GM12875 (cell line): ENCODE data around the gene HDAC4.

Experiments
- H3K4me3 ChIP-seq: one replicate; pipeline ENCODE4 v1.5.1; 2011; ENCODE audit warnings: low read depth, low read length, control low read depth
- TF ChIP-seq, protein P1 (sequence below): IDR thresholded peaks from 2 replicates; pipeline ENCODE4 v1.5.1; 2011; ENCODE audit warnings: low read depth, mild to moderate bottlenecking, control low read depth, inconsistent platforms, low read length, moderate library complexity, borderline replicate concordance; ENCODE audit not compliant: insufficient read depth

HDAC4 gene

DNA sequence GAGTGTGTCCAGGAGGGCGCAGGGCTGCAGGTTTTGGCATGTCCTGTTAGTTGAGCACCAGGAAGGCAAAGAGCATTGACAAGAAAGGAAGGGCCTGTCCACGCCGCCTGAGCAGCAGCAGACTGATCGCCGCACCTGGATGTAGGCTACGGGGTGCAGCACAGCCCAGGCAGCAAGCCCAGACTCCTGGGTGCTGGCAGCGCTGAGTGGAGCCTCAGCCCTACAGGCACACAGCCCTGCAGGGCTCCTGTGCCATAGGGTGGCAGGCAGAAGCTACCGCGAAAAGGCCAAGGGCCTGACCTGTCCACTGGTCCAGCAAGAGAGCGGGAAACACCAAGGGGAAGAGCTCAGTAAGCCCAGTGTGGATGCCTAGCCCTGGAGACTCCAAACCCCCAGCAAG lies 198.0 kb downstream of the HDAC4 start:
- TF ChIP-seq, protein P1, sequence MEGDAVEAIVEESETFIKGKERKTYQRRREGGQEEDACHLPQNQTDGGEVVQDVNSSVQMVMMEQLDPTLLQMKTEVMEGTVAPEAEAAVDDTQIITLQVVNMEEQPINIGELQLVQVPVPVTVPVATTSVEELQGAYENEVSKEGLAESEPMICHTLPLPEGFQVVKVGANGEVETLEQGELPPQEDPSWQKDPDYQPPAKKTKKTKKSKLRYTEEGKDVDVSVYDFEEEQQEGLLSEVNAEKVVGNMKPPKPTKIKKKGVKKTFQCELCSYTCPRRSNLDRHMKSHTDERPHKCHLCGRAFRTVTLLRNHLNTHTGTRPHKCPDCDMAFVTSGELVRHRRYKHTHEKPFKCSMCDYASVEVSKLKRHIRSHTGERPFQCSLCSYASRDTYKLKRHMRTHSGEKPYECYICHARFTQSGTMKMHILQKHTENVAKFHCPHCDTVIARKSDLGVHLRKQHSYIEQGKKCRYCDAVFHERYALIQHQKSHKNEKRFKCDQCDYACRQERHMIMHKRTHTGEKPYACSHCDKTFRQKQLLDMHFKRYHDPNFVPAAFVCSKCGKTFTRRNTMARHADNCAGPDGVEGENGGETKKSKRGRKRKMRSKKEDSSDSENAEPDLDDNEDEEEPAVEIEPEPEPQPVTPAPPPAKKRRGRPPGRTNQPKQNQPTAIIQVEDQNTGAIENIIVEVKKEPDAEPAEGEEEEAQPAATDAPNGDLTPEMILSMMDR = no peak
- no peak overlapping the region for H3K4me3 ChIP-seq

DNA sequence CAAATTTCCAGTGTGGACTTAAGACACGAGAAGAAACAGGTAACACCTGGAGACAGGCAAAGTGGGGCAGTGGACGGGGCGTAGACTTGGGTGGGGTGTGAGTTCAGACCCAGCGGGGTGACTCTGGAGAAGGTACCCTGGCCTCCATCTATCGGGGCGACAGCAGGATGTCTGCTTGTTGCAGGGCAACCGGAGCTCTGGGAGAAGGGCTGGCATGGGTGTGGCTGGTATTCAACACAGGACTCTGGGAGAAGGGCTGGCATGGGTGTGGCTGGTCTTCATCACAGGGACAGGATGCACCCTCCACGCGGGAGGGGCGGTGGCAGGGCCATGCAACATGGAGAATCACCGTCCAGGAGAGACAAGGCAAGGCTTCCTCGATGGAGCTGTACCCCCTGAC lies 198.5 kb downstream of the HDAC4 start:
- H3K4me3 ChIP-seq = no peak overlapping the region
- TF ChIP-seq, protein P1 = no peak

DNA sequence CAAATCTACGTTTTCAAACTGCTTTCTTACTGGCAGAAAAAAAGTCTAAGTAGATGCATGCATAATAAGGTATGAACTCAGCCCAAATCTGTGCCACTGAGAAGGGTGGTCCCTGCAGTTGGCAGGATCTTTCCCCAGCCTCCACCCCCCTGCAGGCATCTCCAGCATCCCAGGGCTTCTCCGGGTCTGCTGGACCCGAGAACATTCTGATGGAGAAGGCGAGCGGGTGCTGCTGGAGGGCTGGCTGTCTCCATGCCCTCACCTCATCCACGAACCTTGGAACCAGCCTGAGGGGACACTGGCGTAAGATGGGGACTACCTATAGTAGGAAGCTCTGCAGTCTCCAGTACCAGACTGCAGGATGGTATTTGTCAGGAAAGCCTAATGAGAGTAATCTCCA lies 198.9 kb downstream of the HDAC4 start:
- no peak overlapping the region for H3K4me3 ChIP-seq
- TF ChIP-seq, protein P1 = no peak

- TF ChIP-seq, protein P1 = no peak
- no peak overlapping the region for H3K4me3 ChIP-seq
Measured at GRCh38 chr2:239201531-239201876, 199.3 kb downstream of the HDAC4 start.

DNA sequence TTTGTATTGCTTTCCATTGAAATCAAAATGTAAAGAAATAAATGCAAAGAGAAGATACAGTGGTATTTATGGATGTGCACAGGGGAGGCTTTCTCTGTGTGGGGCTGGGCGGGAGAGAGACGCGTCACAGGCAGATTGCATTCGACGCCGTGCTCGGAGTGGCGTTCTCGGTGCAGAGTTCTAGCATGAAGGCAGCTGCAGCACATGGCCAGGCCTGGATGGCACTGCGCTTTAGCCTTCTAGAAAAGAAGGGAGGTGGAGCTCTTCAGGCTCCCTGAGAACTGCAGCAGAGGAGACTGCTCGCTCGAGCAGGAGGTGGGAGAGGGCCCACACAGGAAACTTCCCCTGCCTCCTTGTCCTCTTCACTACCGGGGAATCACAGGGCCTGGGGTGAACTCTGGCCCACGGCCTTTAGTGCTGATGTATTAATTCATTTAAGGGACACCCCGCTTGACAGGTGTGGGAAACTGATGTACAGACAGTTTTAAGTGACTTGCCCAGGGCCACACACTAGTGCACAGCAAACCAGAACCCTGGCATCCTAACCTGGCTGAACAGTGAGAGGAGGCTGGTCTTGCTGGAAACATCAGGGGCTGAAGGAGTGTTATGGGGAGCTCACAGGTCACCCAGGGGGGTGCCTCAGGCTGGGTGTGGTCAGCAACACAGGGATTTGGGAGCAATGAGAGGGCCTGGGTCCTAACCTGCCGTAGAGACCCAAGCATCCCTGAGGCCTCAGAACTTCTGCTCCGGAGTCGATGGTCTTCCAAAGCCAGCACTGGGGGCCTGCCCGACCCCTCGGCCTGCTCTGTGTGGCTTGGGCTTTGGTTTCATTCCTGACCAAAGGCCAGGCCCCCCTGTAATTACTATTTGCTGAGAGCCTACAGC lies 199.9 kb downstream of the HDAC4 start:
- H3K4me3 ChIP-seq = no peak overlapping the region
- TF ChIP-seq, protein P1 = no peak

GRCh38 chr2:239199041-239199768 lies 201.6 kb downstream of the HDAC4 start:
- no peak overlapping the region for H3K4me3 ChIP-seq
- TF ChIP-seq, protein P1 = no peak
